ENCODE results near the gene ARHGAP28.
"Not testable (repeated sequence)": the region's sequence is repeated elsewhere in the genome, so short reads cannot be mapped to it uniquely, and the experiment has no call there.

ARHGAP28 gene

GRCh38 chr18:6776188-6776587 lies 46.7 kb downstream of the ARHGAP28 start:
- DNase-seq (ENCODE audit: low read depth in 2 of 2), result no peak

- DNase-seq (ENCODE audit: low read depth in 2 of 2), result no peak
These were observed 48.0 kb downstream of the ARHGAP28 start for GRCh38 chr18:6777509-6777908.

DNA sequence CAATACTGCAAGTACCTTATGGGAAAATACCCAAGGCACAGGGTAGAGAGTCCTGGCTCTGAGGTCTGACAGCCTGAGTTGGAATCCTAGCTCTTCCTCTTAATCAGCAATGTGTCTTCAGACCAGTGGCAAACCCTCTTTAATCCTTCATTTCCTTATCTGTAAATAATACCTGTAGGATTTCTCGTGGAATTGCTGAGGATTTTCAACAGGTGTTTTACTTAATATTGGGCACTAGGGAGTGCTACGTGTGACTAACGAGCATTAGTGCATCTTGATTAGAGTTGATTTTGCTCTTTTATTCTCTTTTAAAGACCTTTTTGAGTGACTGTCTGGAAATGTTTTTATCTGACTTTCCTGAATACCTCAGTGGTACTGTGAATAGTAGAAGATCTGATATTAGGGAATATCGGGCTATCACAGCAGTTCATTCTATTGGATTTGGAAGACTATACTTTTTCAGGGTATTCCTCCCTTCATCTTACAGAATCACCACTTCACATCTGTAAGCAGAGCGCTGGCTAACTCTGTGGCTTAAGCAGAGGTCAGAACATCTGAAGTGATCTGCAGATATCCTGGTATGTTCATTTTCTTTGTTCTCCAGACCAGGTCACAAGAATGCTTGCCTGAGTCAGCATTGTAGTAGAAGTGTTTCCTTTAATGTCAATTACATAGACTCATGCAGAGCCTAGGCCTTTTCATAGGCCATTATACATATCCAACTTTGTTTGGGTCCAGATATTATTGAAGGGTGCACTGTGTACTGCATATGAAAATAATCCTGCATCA lies 49.1 kb downstream of the ARHGAP28 start:
- DNase-seq (ENCODE audit: low read depth in 2 of 2), result no peak

DNA sequence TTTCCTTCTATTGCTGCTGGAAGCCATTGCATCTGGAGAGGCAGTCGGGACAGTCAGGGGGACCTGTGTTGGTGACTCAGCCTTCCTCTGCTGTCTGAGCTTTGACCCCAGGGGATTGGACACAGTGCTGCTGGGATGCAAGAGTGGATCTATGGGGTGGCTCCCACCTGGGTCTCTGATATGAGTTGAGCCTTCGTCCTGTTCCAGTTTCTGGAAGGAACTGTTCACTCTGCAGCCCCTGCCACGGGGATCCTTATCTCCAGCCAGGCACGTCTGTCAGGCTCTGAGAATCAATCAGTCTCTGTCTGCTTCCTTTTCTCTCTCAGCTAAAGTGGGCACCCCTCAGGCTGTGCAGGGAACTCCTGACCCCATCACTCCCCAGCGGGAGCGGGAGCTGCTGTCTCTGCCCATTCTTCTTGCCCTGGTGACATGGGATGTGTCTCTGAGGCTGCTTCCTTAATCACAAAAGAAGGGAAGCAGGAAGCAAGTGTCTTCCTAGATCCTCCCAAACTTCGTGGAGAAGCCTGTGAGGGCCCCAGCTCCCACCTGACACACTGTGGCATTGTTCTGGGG lies 51.7 kb downstream of the ARHGAP28 start:
- DNase-seq (ENCODE audit: low read depth in 2 of 2), result no peak

DNA sequence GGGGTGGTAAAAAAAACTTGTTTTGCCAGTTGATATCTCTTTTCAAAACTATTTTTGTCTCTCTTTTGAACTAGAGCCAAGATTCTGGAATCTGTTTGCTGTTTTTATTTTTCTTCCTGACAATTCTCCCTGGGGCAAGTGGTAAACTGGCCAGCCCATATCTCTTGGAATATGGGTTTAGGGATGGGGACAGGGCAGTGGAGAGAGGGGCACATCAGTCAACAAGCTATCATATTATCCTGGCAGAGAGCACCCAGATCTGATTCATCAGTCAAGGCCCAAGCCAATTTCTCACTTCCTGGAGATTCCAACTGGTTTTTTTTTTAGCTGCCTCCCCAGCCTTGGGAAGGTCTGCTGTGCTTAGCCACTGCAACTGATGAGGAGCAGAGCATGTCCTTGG lies 52.3 kb downstream of the ARHGAP28 start:
- no peak for DNase-seq (ENCODE audit: low read depth in 2 of 2)

DNA sequence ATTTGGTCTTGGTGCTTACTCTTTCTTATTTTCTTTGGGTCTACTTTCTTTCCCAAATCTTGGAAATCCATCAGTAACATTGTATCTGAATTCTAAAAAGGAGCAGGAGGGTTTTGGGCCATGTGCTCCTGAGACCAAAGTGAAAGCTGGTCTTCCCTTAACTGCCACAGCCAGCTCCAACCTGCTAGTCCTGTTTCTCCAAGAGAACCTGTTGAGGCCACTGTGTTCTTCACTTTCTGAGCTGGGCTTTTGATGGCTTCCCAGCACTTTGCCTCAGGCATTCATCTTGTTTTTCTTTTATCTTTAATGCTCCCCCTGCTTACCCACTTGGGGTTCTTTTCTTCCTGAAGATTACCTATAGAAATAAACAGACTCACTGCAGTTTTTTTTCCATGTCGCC lies 53.3 kb downstream of the ARHGAP28 start:
- DNase-seq (ENCODE audit: low read depth in 2 of 2), result no peak

DNA sequence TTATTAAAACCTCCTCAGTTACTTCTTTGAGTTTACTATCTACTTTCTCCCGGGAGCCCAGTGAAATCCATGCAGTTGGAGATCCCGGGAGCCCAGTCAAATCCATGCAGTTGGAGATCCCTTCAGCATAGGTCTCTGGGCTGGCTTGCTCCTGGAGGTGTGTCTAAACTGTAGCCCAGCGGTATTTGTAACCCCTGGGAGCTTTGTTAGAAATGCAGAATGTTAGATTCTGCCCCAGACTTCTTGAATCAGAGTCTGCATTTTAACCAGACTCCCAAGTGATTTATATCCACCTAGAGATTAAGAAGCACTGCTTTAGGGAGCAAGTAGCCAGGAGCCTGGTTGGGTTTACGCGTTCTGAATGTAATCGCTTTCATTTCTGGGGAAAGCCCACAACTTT lies 54.5 kb downstream of the ARHGAP28 start:
- DNase-seq (ENCODE audit: low read depth in 2 of 2), result no peak

DNA sequence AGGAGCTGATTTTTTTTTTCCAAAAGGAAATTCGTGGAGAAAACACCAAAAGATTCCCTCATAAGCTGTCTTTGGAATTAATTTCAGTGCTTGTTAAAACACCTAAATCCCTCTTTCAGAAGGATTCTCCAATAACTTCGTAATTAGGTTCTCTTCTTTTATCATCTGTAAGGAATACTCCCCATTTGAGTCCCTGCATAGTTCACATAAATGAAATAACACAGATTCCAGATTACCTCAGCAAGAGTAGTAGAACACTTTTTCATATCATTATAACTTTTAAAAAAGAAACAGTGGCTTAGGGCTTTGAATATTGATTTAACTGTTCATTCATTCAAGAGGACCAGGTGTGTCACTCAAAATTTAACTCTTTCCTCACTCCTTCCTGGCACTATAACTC lies 55.5 kb downstream of the ARHGAP28 start:
- no peak for DNase-seq (ENCODE audit: low read depth in 2 of 2)

DNA sequence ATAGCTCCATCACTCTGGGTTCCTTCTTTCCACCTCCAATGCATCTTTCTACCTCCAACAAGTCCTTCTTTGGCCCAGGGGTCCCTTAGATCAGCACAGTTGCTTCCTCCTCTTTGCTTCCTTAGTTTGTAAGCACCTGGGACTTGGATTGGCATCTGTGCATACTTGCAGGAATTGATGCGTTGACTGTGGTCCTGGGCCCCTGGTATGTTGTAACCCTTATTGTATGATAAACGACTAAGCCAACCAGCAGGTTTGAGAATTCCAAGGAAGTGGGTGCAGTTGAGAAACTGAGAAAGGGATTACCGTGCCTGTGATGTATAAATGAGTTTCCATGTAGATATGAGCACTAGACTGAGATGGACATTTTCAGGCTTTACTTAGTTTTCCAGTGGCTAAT lies 55.9 kb downstream of the ARHGAP28 start:
- no peak for DNase-seq (ENCODE audit: low read depth in 2 of 2)

GRCh38 chr18:6792391-6792790 lies 62.9 kb downstream of the ARHGAP28 start:
- DNase-seq (ENCODE audit: low read depth in 2 of 2), result no peak

DNA sequence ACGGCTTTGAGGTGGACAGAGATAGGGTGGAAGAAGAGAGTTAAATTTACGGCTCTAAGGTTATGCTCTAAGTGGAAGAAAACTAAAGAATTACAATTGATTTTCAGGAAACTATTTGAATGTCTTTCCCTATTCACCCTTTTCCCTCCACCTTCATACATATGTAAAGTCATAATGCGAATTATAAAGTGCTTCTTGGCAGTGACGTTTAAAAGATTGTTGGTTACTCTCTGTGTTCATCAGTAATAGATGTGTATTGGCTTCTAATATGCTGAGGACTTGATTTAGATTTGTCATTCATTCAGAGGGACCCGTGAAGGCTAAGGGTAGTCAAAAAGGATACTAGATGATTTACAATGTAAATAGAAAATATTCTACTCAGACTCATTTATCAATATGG lies 63.9 kb downstream of the ARHGAP28 start:
- DNase-seq (ENCODE audit: low read depth in 2 of 2), result no peak

DNA sequence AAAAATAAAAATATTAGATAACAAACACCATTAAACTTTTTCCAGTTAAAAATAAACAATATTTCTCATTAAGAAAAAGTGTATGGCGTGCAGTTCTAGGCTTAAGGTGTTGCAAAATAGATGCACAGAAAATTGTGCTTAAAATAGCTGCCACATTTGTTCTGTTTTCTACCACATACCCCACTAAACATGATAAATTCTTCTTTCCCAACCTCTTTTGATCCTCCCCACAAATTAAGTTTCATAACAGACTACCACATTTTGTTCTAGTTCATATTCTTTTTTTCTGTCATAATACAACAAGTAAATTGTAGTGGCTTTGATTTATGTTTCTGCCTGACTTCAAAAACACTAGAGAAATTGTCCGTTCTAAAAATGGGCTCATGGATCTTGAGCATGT lies 64.5 kb downstream of the ARHGAP28 start:
- no peak for DNase-seq (ENCODE audit: low read depth in 2 of 2)

DNA sequence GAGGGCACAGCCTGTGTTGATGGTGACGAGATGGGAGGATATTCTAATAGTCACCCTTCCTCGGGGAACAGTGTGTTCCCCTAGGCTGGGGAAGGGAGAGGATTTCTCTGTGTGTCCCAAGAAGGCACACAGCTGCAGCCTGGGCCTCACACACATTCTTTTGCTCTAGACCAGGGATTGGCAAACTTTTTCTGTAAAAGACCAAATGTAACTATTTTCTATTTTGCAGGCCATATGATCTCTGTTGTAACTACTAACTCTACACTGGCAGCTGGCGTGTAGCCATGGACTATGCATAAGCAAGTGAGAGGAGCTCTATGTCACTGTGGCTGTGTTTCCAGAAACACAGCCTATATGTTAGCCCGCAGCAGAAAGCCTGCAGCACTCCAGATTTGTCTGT lies 65.8 kb downstream of the ARHGAP28 start:
- no peak for DNase-seq (ENCODE audit: low read depth in 2 of 2)

DNA sequence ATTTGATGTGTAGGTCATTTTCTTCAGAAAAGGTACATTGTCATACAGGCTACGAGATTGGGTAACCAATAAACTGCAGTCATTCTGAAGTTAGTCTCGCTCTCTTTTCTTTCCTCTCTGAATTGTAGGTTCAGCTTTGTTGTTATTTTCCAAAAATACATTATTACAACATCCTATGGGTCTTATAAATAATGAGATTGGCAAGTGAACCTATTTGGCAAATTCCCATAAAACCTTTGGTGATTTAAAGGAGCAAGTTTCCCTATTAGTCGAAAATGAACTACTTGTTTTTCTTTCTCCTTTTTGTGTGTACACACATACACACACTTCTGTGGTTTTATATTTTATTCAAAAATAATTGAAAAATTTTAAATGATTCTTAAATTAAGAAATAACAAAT lies 67.0 kb downstream of the ARHGAP28 start:
- no peak for DNase-seq (ENCODE audit: low read depth in 2 of 2)

DNA sequence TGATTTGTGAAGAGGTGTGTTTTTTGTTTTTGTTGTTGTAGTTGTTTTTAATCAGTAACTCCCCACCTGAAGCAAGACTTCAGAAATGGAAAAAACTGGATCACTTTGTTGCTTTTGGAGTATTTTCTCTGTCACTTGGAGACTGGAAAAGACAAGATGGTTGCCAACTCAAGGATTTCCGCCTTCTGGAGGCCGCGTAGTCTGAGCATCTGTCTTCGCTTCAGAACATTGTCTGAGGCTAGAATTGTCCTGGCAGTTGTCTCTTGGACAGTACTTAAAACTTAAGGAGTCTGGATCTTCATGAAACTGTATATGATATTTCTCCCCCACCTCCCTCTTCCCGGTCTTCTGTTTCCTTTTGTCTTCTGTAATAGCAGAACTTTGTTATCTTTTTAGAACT lies 67.7 kb downstream of the ARHGAP28 start:
- no peak for DNase-seq (ENCODE audit: low read depth in 2 of 2)

- DNase-seq (ENCODE audit: low read depth in 2 of 2), result no peak
These were observed 69.4 kb downstream of the ARHGAP28 start for GRCh38 chr18:6798896-6799295.

- DNase-seq (ENCODE audit: low read depth in 2 of 2), result not testable (repeated sequence)
These were observed 70.8 kb downstream of the ARHGAP28 start for GRCh38 chr18:6800309-6800708.

GRCh38 chr18:6807515-6808257 lies 78.2 kb downstream of the ARHGAP28 start:
- no peak for DNase-seq (ENCODE audit: low read depth in 2 of 2)

DNA sequence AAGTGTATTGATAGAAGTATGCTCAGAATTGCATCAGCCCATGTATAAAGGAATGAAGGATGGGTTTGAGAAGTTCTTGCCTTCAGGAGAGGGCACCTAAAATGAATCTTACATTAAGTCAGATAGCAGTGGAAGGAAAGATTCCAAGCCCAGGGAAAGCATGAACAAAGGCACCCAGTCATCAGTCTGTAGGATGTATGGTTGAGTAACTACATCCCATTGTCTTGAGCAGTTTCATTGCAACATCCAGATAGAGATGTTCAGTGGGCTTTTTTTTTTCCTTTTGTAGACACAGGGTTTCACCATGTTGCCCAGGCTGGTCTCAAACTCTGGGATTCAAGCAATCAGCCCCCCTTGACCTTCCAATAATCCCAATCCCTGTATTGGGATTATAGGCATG lies 80.7 kb downstream of the ARHGAP28 start:
- no peak for DNase-seq (ENCODE audit: low read depth in 2 of 2)

DNA sequence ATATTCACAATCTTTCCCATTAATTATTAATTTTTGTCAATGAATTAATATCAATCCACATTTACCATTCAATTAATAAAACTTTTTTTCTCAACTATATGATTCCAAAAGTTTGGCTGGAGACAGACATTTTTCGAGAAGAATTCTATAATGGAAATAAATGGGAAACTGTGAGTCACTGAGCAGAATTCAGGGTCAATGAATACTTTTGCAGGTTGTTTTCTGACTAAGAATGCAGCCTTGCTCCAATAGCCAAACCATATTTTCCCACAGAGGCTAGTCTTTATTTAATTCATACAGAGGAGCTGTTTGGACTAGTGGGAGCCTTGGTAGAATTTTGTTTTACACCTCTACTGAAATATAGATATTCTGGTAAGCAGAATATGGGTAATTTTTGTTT lies 82.3 kb downstream of the ARHGAP28 start:
- no peak for DNase-seq (ENCODE audit: low read depth in 2 of 2)

- no peak for DNase-seq (ENCODE audit: low read depth in 2 of 2)
These were observed 85.4 kb downstream of the ARHGAP28 start for GRCh38 chr18:6814882-6815425.

GRCh38 chr18:6816154-6816553 lies 86.6 kb downstream of the ARHGAP28 start:
- DNase-seq (ENCODE audit: low read depth in 2 of 2), result no peak

DNA sequence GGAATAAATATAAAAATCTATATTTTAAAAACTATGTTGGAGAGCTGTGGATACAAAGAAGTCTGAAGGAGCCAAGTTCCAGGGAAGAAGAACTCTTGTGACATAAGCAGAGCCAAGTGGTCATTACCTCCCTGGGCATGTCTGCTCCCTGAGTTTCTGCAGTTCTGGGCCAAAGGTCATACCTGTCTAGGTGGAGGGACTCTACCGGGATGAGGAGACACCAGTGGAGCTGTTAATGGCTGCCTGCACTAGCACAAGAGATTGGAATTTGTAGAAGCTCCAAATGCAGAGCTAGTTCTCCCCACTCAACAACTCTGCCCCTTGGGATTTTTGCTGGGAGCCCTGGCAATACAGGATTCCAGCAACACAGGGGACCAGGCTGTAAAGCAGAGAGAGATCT lies 89.8 kb downstream of the ARHGAP28 start:
- no peak for DNase-seq (ENCODE audit: low read depth in 2 of 2)
